Gastrocnemius medialis (tissue), 4 donors: ENCODE measurements around the gene FAM98A. TPM values are rescaled to one million over a fixed set of nuclear protein-coding genes. Genes with fewer than 3 reads are reported as not detected.

Experiments used
- ATAC-seq, 2 donors: fragments of 150-250 bp; one replicate each; pipeline ENCODE4 v1.9.1; 2016
- DNase-seq, 2 donors: peaks; one replicate each; pipeline ENCODE4 v3.0.0-alpha.2; 2019
- H3K27ac ChIP-seq, 4 donors: fragments of 200-600 bp; sonication (generic); 1 replicate in 1 of 4; 2 replicates in 3 of 4; pipeline ENCODE4 v1.5.1; 2016 to 2018; ENCODE audit warnings: mild to moderate bottlenecking in 2 of 4, moderate library complexity in 1 of 4
- H3K27me3 ChIP-seq, 3 donors: fragments of 200-600 bp; sonication (generic) in 2 of 3; 1 replicate in 1 of 3; 2 replicates in 2 of 3; pipeline versions ENCODE4 v1.5.1 to v1.6.0; 2016 to 2019; ENCODE audit warnings: mild to moderate bottlenecking in 1 of 3, moderate library complexity in 1 of 3
- H3K36me3 ChIP-seq, 2 donors: fragments of 200-600 bp; sonication (generic) in 1 of 2; one replicate each; pipeline ENCODE4 v1.5.1; 2017 to 2018
- H3K4me1 ChIP-seq, 2 donors: fragments of 200-600 bp; sonication (generic) in 1 of 2; one replicate each; pipeline ENCODE4 v1.5.1; 2016 to 2017; ENCODE audit warnings: mild to moderate bottlenecking in 2 of 2
- H3K4me3 ChIP-seq, 4 donors: fragments of 200-600 bp; sonication (generic) in 3 of 4; 1 replicate in 1 of 4; 2 replicates in 3 of 4; pipeline ENCODE4 v1.5.1; 2016 to 2019; ENCODE audit warnings: mild to moderate bottlenecking in 2 of 4
- H3K9me3 ChIP-seq, 3 donors: fragments of 200-600 bp; sonication (generic) in 2 of 3; 1 replicate in 1 of 3; 2 replicates in 2 of 3; pipeline ENCODE4 v1.5.1; 2016 to 2019
- CTCF ChIP-seq, 5 experiments: fragments of 450-650 bp in 3 of 5; fragments of 200-600 bp in 2 of 5; sonication (generic) in 2 of 5; IDR thresholded peaks in 4 of 5; conservative IDR thresholded peaks in 1 of 5; 1 replicate in 4 of 5; 2 replicates in 1 of 5; pipeline ENCODE4 v1.5.1; 2016 to 2019; ENCODE audit warnings: antibody characterized with exemption in 5 of 5, mild to moderate bottlenecking in 3 of 5, moderate library complexity in 3 of 5
- POLR2A ChIP-seq, 2 donors: fragments of 450-650 bp; IDR thresholded peaks; one replicate each; pipeline ENCODE4 v1.6.1; 2017; ENCODE audit warnings: antibody characterized with exemption in 2 of 2, mild to moderate bottlenecking in 2 of 2, moderate library complexity in 2 of 2
- in situ Hi-C, 4 donors: fragments of 200-750 bp; cut with MboI; loops; one replicate each; pipeline versions ENCODE4 v1.15.0 to v1.8.0; 2017; ENCODE audit warnings: low sequenced_read_pairs in 4 of 4
- intact Hi-C: fragments of 100-400 bp; cut with DNase I; formaldehyde crosslinking; loops from one replicate; pipeline ENCODE4 v1.15.1; 2023; ENCODE audit warnings: low total_unique reads
- total RNA-seq, 4 donors: library from RNA; depleted of rRNA; stranded (reverse); fragments of >200 nt; gene quantifications; one replicate each; pipeline versions ENCODE4 v1.1.0 to v1.2.3, GENCODE V29; 2016

Gene FAM98A
- total RNA-seq, 4 donors from 2014 or later: 33.7 to 1,115 (median 44.2) TPM

- Histone ChIP-seq H3K27ac (peak overlapping the region in 1 of 4 donors; percentile 36), H3K4me1 (peaks cover 30 to 39% of the 10 kb centered on the region in 2 donors)
Measured at GRCh38 chr2:33586766-33587165, 12.3 kb downstream of the FAM98A start.

GRCh38 chr2:33583194-33583938 lies 15.7 kb downstream of the FAM98A start:
- H3K36me3 ChIP-seq: peaks cover 0 to 33% of the 10 kb centered on the region in 2 donors

More at GRCh38 chr2:33586766-33587165, 12.3 kb downstream of the FAM98A start:
- Histone ChIP-seq H3K9me3 (no peaks in the 10 kb centered on the region), H3K27me3 (no peaks in the 10 kb centered on the region), H3K4me3 (no peak overlapping the region), H3K36me3 (peaks cover 0 to 42% of the 10 kb centered on the region in 2 donors)
- TF ChIP-seq CTCF (IDR thresholded peaks at IDR 0.05 in 4 of 5, conservative IDR thresholded peaks at IDR 0.05 in 1 of 5) (no peak), POLR2A (IDR thresholded peaks at IDR 0.05) (no peak)
- in situ Hi-C loops (loop anchor here (25.0 kb wide), 4 partner anchors 174 to 824 kb away; no protein-coding TSS in a partner anchor), intact Hi-C loops (loop anchor here (10.0 kb wide), 1 partner anchor 812 kb away; no protein-coding TSS in a partner anchor)
- ATAC-seq: no peak
- DNase-seq: no peak

GRCh38 chr2:33581872-33582271 lies 17.2 kb downstream of the FAM98A start:
- DNase-seq (no peak), ATAC-seq (no peak)
- peaks cover 7 to 11% of the 10 kb centered on the region in 2 donors for H3K4me1 ChIP-seq
- no peaks in the 10 kb centered on the region for H3K9me3 ChIP-seq
- TF ChIP-seq CTCF (IDR thresholded peaks at IDR 0.05 in 4 of 5, conservative IDR thresholded peaks at IDR 0.05 in 1 of 5): no peak
- TF ChIP-seq POLR2A (IDR thresholded peaks at IDR 0.05): no peak
- H3K27ac ChIP-seq: no peak overlapping the region
- no peaks in the 10 kb centered on the region for H3K27me3 ChIP-seq
- peaks cover 0 to 33% of the 10 kb centered on the region in 2 donors for H3K36me3 ChIP-seq
- in situ Hi-C loops (loop anchor here (25.0 kb wide), 4 partner anchors 170 to 820 kb away; no protein-coding TSS in a partner anchor), intact Hi-C loops (loop anchor here (2.0 to 10.0 kb wide), 3 partner anchors 105 to 807 kb away; partner anchors contain the start of gene RASGRP3)
- H3K4me3 ChIP-seq: no peak overlapping the region

More at GRCh38 chr2:33583194-33583938, 15.7 kb downstream of the FAM98A start:
- intact Hi-C loops (loop anchor here (1.0 to 10.0 kb wide), 4 partner anchors 106 to 809 kb away; partner anchors contain the start of gene RASGRP3), in situ Hi-C loops (loop anchor here (25.0 kb wide), 4 partner anchors 171 to 821 kb away; no protein-coding TSS in a partner anchor)
- no peak for TF ChIP-seq POLR2A (IDR thresholded peaks at IDR 0.05)
- TF ChIP-seq CTCF (IDR thresholded peaks at IDR 0.05 in 4 of 5, conservative IDR thresholded peaks at IDR 0.05 in 1 of 5): peak; percentile 69 to 91 (median 83)
- Histone ChIP-seq H3K4me1 (peaks cover 12 to 15% of the 10 kb centered on the region in 2 donors), H3K27me3 (no peaks in the 10 kb centered on the region), H3K27ac (no peak overlapping the region), H3K4me3 (no peak overlapping the region), H3K9me3 (no peaks in the 10 kb centered on the region)
- DNase-seq (no peak), ATAC-seq (no peak)

- Histone ChIP-seq H3K27me3 (no peaks in the 10 kb centered on the region), H3K27ac (no peak overlapping the region), H3K9me3 (no peaks in the 10 kb centered on the region), H3K36me3 (peaks cover 0 to 9% of the 10 kb centered on the region in 2 donors), H3K4me1 (no peaks in the 10 kb centered on the region), H3K4me3 (no peak overlapping the region)
- in situ Hi-C loops (loop anchor here (10.0 to 25.0 kb wide), 5 partner anchors 104 to 817 kb away; partner anchors contain the start of gene RASGRP3 (in 1 of the 4)), intact Hi-C loops (no loop called here)
- DNase-seq (no peak), ATAC-seq (no peak)
- TF ChIP-seq POLR2A (IDR thresholded peaks at IDR 0.05) (no peak), CTCF (IDR thresholded peaks at IDR 0.05 in 4 of 5, conservative IDR thresholded peaks at IDR 0.05 in 1 of 5) (no peak)
Measured at GRCh38 chr2:33579227-33579626, 19.9 kb downstream of the FAM98A start.
